GM21723 (cell line): ENCODE data around the gene FAM20B.
A peak's percentile ranks its signal among the peaks of the same experiment; 100 is the strongest.
"Not testable (repeated sequence)": the region's sequence is repeated elsewhere in the genome, so short reads cannot be mapped to it uniquely, and the experiment has no call there.

Experiments used
- ATAC-seq: cut with Tn5 transposase; IDR thresholded peaks from one replicate; pipeline ENCODE4 v1.9.1; 2021; ENCODE audit warnings: mild to moderate bottlenecking, moderate library complexity; ENCODE audit not compliant: unreplicated experiment

Gene FAM20B

DNA sequence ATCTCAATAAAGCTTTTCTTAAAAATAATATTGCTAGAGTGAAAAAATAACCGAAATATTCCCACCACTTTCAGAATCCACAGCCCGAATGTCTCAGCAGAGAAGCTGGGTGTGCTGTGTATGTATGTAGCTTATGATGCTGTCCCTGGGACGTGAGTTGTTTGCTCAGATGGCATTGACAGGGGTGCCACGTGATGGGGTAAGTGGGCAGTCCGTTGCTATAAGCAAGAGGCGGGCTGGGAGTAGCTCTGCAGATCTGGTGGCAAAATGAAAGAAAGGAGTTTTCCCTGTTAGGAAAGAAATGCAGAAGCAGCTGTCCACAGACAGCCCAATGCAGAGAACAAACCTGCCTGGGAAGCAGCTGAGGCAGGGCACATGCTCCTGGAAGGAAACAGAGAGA lies 3.8 kb upstream of the FAM20B start:
- no peak for ATAC-seq

DNA sequence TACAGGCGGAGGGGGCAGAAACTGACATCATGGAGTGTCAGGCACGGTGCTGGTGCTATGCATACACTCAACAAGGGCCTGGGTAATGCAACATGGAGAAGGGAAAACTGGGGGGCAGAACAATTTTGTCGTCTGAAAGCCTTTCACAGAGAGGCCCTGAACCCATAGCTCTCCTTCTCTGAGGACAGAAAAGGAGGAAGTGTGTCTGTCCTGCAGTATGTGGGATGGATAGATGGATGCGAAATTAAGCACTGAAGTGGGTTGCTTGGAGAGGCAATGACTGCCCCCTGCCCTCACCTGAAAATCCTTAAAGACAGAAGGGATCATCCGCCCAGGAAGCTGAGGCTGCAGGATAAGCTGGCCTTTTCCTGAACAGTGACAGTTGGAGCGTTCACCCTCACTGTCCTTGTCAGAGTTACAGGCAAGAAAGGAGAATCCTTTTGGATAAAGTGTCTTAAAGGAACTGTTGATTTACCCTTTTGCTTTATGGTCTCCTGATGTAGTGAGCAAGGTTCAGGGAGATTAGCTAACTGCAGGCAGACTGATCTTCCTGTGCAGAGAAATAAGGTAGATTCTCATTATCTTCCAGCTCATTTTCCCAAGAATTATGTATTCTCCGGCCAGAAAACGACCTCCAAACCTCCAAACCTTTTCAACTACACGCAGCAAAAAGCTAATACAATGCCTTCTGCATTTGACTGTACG lies 1.6 kb upstream of the FAM20B start:
- no peak for ATAC-seq

DNA sequence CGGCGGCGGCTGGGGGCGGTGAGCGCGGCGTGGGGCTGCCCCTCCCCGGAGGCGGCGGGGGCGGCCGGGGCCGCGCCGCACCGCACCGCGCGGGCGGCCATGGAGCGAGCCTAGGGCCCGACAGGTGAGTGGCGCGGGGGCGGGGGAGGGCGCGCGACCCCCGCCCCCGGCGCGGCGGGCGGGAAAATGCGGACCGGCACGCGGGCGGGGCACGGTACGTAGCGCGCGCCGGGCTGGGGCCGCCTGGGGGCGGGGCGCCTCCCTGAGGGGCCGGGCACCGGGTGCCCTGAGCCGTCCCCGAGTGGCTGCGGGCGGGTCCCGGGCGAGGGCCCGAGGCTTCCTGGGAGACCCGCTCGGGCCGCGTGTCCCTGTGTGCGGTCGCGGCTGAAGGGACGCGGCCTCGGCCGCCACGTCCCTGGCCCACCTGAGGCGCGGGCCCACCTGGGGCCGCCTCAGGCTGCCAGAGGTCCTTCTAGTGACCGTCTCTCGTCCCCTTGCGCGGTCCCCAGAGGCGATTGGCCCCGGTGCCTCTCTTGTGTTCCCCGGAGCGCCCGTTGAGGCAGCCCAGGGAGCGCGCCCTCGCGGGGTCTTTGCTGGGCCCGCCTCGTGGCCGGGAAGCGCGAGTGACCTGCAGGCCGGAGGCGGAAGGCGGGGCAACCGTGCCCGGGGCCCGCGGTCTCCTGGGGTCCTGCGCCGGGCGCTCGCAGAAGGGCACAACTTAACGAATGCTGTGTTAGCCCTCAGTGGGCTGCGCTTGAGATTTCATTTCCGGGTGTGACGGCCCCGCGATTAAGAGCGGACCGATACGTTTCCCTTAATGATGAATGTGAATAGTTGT lies 500 bp downstream of the FAM20B start:
- peak; percentile 74 for ATAC-seq

DNA sequence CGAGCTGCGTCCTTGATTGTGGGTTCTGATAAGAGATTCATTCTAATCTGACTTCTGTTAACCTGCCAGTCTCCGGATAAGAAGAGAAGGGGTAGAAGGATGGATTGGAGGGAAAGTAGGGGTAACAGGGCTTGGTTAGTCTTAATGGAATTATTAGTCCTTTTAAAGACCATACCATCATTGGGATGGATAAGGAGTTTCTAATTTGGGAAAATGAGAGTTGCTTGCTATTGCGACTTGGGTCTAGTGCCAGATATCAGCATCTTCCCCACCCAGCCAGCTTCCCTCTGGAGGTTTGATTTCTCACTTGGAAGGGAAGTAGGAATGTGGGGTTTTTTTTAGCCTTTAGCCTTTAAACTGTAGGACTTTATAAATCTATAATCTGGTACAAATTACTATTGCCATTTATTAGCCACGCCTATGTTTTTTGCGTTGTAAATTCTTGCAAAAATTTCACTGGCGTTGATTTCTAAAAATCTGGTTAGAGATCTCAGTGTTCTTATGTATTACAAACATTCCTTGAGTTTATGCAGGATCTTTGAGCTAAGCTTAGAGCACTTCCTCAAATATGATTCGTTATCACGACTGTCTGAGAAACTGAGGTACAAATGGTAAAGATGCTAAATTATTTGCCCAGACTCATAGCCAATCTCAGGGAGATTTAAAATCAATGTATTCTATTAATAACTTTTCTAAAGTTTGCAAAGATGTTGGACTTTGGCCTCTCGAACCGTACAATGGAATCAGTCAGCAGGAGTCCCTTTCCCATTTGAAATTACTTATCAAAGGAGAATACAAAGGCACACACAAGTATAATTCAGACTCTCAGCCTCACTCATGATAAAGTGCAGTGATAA lies 1.3 kb downstream of the FAM20B start:
- no peak for ATAC-seq

DNA sequence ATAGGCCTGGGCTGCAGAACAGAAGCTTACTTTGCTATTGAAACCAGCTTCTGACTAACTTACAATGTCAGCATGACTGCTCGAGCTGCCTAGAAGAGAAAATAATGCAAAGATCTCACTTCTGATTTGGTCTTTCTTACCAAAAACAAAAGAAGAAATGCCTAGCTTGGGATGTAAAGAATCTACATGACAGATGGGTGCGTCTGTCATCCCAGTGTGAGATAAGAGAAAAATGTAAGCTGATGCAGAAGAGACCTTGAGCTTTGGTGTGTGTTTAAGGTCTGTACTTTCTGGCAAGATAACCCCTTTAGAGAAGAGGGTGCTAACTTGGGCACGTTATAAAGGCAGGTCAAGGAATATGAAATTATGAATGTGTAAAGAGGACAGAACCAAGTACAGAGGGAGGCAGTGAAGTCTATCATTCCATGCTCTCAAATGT lies 3.6 kb downstream of the FAM20B start:
- no peak for ATAC-seq

DNA sequence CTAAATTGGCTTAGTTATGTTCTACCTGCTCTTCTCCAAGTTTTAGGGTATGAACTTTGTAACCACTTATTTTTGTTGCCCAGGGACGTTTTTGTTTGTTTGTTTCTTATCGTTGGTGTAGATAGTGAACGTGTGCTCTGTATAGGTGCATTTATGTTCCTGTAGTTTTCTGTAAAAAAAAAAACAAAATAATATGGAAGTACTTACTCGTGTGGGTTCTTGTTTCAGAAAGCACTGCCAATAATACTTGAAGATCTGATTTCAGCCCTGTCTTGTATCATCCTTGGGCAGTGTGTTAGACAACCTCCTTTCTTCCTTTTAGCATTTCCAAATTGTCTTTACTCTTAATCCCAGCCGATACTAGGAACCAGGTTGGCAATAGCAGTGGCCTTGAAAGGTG lies 4.4 kb downstream of the FAM20B start:
- no peak for ATAC-seq

DNA sequence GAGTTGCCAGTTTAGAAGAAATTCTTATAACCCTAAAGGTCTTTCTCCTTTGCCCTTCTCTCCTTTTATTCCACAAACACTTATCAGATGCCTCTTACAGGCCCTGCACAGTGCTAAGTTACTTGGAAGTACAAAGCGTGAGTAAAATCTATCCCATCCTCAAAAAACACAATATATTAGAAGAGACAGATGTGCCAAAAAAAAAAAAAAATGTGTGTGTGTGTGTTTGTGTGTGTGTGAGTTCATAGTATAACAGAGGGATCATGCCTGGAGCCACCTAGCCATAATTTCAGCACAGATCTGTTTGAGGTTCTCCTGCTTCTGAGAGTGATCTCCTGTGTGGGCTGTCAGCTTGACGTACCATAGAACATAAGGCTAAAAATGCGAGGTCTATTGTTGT lies 5.0 kb downstream of the FAM20B start:
- ATAC-seq = no peak

GRCh38 chr1:179031284-179031683 lies 5.6 kb downstream of the FAM20B start:
- ATAC-seq = no peak

DNA sequence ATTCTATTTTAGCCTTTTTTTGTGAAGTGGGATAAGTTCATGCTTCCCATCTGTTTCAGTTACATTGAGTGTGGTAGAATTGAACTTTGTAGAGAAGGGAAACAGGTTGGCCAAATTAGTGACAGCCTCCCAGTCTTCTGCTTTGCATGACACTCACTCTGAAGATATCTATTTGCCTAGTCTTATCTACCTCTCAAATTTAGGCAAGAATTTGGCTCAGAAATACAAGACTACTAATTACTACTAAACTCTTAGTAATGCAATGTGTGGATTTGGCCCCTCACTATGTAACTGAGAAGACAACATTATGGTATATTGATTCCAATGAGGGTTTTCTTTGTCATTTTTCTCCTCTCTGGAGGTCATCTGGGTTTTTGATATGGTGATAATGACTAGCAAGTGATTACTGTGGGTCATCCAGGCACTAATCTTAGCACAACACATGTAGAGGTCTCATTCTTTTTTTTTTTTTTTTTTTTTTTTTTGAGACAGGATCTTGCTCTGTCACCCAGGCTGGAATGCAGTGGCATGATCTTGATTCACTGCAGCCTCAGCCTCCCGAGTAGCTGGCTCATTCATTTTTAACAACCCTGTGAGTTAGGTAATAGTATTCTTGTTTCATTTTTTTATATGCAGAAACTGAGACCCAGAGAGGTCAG lies 6.3 kb downstream of the FAM20B start:
- no peak for ATAC-seq

DNA sequence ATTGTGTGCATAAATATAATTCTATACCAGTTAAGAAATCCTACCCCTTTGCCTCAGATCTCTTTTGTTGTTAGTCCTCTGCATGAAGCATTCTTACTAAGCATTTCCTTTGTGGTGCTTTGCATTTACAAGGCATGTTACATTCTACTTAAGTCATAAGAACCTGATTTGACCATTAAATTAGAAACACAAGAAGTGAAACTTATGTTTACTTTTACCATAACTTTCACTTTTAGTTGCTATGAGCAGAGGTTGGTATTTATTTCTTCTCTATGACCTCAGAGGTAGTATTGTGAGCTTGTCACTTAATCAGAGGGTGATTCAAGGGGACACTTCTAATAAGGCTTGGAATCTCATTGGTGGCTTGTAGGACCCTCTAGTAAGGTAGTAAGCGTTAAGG lies 9.0 kb downstream of the FAM20B start:
- ATAC-seq = peak; percentile 75

DNA sequence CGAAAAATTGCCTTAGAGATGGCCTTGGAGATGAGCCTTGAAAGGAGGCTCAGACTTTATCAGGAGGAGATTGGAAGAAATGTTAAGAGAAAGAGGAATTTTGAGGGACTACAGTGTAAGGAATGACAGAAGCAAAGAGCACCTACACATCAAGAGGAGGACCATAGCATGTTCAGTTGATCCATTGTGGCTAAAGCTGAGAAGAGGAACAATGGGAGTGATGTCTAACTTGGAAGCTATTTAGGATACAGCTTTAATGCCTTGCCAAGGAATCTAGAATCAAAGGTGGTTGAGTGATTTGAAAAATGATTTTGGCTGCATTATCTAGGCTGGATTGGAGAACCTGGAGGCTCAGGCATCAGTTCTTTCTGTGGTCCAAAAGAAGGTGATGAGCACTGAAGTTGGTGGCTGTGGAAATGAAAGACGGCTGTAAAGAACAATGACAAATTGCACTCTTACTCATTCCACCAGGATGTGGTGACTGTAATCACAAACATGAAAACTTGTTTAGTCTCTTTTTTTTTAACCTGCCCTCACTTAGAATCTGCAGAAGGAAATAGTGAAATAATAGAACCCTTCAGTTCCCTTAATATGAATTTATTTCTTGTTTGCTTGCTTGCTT lies 11.3 kb downstream of the FAM20B start:
- ATAC-seq = peak; percentile 47

GRCh38 chr1:179038528-179039281 lies 13.0 kb downstream of the FAM20B start:
- no peak for ATAC-seq

GRCh38 chr1:179039502-179040174 lies 13.9 kb downstream of the FAM20B start:
- not testable (repeated sequence) for ATAC-seq

DNA sequence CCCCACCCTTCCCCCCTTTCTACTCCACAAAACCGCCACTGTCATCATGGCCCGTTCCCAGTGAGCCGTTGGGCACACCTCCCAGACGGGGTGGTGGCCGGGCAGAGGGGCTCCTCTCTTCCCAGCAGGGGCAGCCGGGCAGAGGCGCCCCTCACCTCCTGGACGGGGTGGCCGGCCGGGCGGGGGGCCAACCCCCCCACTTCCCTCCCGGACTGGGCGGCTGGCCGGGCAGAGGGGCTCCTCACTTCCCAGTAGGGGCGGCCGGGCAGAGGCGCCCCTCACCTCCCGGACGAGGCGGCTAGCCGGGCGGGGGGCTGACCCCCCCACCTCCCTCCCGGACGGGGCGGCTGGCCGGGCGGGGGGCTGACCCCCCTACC lies 14.5 kb downstream of the FAM20B start:
- ATAC-seq = not testable (repeated sequence)

- no peak for ATAC-seq
These were observed 16.4 kb downstream of the FAM20B start for GRCh38 chr1:179042087-179042486.

DNA sequence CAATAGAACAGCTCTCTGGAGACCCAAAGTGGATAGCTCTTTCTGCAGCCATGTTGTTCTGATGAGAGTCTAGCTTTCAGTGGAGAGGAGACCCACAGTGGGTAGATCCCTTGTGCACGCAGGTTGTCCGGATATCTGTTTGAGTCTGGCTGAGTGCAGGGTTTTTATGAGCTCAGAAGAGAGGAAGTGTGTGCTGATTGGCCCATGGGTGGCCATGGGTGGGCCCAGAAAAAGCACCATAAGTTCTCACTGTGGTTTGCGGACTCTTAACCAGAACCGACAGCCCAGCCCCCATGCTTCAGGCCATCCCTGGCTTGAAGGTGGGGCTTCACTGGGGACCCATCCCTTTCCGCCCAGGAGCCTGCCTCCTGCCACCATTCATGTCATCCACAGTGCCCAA lies 17.0 kb downstream of the FAM20B start:
- no peak for ATAC-seq

DNA sequence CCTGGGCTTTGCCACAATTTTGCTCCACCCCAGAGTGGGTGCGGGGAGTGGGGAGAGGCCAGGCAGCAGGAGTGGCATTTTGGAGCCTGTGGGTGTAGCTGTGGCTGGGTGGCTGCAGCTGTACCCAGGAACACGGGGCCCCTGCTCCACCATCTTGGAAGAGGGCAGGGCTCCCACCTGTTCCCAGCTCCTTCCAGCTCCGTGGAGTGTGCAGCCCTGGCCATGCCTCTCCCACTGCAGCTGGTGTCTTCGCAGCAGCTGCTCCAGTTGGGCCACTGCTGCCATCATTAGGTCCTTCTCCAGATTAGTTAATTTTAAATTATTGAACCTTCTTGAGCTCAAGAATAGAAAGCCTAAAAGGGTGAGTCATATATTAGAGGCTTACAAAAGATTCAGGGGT lies 17.6 kb downstream of the FAM20B start:
- no peak for ATAC-seq

- ATAC-seq = no peak
These were observed 18.2 kb downstream of the FAM20B start for GRCh38 chr1:179043907-179044306.
